GM18858 (cell line): ENCODE data around the gene KLHDC10.
"Not testable (repeated sequence)": the region's sequence is repeated elsewhere in the genome, so short reads cannot be mapped to it uniquely, and the experiment has no call there.

Source experiments
- ATAC-seq: cut with Tn5 transposase; IDR thresholded peaks from one replicate; pipeline ENCODE4 v1.9.1; 2021; ENCODE audit not compliant: unreplicated experiment

The KLHDC10 gene, protein sequence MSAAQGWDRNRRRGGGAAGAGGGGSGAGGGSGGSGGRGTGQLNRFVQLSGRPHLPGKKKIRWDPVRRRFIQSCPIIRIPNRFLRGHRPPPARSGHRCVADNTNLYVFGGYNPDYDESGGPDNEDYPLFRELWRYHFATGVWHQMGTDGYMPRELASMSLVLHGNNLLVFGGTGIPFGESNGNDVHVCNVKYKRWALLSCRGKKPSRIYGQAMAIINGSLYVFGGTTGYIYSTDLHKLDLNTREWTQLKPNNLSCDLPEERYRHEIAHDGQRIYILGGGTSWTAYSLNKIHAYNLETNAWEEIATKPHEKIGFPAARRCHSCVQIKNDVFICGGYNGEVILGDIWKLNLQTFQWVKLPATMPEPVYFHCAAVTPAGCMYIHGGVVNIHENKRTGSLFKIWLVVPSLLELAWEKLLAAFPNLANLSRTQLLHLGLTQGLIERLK

DNA sequence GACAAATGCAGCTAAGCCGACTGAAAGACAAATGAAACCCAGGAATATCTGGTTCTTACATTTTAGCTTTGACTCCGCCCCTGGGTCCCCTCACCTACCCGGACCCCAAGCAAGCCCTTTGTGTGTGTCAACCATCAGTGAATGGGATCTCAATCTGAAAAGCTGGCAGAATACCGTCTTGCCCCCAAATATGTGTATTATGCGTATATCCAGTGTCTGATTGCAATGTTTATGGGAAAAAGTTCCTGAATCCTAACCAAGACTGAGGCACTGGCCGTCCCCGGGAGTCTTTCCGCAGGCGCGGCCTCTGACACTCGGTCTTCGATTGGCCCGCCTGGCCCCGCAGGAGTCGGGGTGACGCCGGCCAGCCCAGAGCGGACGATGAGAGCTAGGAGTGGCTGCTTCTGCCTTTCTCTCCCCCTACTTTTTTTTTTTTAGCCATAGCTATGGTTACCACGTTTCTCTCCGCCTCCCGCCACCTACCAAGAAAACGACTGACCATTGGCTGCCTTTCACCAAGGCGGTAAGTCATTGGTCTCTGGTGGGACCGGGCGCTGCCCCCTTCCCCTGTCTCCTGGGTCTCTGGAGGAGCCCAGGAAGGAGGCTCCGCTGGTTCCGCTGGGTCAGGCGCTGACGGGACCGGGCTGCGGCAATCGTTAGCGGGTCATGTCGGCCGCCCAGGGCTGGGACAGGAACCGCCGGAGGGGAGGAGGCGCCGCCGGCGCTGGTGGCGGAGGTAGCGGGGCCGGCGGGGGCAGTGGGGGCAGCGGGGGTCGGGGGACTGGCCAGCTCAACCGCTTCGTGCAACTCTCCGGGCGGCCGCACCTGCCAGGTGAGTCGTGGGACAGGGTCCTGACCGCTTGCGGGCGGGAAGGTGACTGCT, at the start of gene KLHDC10:
Gene KLHDC10, plus strand, starts transcription at position 557 of the 883 bp plus-strand sequence. Its CDS starts 110 bp downstream, at position 667.
- ATAC-seq = peak; percentile 85

DNA sequence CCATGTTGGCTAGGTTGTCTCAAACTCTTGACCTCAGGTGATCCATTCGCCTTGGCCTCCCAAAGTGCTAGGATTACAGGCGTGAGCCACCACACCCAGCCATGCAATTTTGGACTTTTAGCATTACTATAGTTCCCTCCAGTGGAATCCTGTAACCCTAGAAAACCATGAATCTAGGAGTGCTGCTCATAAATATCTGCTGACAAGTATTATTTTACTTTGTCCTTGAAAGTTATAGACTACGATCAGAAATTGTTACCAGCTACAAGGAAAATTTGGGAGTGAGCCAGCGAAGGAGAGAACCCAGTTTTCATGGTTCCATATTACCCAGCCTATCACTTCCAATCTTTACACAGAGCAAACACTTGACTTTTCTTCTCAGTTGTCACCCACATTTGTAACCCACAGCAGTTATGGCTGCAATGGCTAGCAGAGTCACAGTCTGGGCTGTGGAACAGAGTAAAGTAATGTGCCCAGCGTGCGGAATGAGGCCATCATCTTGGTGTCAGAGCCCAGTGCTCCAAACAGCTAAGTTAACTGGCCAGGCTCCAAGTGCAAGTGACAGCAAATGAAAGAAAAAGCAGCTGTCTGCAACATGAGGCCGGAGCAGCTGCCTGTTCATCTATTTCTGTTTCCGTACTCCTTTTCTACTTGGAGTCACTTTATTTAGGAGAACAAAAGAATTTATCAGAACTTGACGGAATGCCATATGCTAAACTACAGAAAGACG, 49.1 kb upstream of the KLHDC10 start:
- ATAC-seq = no peak

DNA sequence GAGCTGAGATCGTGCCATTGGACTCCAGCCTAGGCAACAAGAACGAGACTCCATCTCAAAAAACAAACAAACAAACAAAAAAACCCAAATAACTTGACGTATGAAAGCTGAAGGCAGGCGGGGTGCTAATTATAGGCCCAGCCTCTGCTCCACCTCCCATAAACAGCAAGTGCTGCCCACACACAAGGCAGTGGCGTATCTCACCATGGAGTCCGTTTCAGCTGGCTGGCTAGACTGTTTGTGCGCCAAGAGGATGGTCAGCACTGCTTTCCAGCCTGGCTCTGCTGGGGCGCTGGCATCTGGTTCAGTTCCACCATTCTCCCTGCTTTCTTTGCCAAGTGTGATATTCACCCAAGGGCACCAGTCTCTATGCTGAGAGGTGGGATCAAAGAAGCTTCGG, 48.2 kb upstream of the KLHDC10 start:
- no peak for ATAC-seq

DNA sequence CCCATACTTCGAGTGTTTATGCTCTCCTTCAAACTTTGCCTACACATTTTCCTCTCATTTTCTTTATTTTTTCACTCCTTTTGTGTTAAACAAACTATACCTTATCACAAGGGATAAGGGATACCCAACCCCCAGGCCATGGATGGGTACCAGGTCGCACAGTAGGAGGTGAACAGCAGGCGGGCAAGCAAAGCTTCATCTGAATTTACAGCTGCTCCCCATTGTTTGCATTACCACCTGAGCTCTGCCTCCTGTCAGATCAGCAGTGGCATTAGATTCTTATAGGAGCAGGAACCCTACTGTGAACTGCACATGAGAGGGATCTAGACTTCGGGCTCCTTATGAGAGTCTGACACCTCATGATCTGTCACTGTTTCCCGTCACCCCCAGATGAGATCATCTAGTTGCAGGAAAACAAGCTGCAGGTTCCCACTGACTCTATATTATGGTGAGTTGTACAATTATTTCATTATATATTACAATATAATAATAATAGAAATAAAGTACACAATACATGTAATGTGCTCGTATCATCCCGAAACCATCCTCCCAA, 47.6 kb upstream of the KLHDC10 start:
- no peak for ATAC-seq

DNA sequence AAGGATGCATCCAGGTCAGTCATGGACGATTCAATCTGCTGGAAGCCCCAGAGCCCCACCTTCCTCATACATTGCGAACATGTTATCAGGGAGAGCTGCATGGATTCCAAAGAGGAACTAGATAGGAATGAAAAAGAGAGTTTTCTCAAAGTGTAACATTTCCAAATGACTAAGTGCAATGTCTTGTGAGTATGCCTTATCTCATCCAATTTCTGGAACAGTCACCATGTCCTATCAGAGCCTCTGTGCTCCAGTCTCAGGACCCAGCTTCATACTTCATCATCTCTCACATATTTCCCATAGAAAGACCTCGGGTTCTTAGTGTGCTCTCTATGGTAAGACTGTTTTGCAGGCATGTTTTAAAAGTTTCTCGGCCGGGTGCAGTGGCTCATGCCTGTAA, 45.9 kb upstream of the KLHDC10 start:
- no peak for ATAC-seq

DNA sequence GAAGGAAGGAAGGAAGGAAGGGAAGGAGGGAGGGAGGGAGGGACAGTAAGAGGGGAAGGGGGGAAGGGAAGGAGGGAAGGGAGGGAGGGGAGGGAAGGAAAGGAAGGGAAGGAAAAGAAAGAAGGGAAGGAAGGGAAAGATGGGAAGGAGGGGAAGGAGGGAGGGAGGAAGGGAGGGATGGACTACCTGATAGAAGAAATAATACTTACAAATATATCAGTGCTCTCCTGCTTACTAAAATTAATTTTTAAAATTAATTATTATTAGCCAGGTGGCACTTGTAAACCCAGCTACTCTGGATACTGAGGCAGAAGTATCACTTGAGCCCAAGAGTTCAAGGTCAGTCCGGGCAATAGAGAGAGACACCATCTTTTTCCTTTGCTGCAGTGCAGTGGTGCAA, 37.6 kb upstream of the KLHDC10 start:
- no peak for ATAC-seq

DNA sequence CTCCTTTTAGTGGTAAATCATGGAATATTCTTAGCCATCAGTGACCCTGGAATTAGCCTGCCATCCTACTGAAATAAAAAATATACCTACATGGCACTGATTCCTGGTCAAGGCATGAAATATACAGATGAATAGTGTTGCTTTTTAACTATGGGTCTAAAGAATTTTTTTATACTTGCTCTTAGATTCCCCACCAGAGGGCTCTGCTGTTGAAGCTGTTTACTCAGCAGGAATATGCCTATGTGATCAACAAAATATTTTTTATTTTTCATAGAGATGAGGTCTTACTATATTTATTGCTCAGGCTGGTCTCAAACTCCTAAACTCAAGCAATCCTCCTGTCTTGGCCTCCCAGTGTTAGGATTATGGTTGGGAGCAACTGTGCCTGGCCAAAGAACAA, 32.6 kb upstream of the KLHDC10 start:
- no peak for ATAC-seq

DNA sequence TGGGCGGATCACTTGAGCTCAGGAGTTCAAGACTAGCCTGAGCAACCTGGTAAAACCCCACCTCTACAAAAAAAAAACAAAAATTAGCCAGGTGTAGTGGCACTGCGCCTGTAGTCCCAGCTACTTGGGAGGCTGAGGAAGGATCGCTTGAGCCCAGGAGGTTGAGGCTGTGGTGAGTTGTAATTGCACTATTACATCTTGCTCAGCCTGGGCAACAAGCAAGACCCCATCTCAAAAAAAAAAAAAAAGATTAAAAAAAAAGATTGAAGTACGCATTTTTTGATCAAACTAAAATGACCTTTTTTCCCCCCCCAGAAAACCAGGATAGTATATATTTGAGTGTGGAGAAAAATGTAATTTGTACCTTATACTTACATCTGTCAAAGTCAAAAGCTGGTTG, 29.8 kb upstream of the KLHDC10 start:
- ATAC-seq = no peak

DNA sequence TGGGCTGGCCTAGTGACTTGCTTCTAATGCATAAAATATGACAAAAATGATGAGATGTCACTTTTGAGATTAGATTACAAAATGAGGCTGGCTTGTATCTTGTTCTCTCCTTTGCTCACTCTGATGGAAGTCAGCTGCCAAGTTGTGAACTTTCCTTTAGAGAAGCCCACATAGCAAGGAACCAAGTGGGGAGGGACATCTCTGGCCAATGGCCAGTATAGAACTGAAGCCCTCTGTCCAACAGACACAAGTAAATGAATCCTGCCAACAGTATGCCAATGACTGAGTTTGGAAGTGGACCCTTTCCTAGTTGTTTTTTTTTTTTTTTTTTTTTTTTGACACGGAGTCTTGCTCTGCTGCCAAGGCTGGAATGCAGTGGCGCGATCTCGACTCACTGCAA, 22.5 kb upstream of the KLHDC10 start:
- ATAC-seq = no peak

DNA sequence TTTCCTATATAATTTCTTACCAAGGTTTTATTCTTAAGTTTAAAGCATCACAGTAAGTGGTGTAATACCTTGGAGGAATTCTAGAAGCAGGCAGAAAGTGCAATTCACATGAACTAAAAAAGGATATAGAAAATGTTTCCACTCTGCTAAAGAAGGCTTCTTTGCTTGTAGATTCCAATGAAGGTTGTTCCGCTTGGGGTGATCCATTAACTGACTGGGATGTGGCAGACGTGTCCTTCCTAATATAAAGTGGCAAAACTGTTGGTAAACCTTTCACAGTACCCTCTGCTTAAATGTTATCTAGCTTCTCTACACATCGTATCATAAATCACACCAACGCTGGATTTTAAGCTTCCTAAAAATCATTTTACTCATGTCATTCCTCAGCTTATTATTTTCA, 21.4 kb upstream of the KLHDC10 start:
- ATAC-seq = no peak

DNA sequence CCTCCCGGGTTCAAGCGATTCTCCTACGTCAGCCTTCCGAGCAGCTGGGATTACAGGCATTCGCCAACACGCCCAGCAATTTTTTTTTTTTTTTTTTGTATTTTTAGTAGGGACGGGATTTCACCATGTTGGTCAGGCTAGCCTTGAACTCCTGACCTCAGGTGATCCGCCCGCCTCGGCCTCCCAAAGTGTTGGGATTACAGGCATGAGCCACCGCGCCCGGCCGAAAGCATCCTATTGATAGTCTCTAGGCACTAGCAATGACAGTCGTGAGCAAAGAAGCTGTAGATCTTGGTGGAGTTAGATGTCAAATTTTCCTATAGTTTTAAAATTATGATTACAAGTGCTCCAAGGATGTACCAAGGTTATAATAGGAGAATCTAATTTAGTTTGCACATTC, 18.1 kb upstream of the KLHDC10 start:
- not testable (repeated sequence) for ATAC-seq

DNA sequence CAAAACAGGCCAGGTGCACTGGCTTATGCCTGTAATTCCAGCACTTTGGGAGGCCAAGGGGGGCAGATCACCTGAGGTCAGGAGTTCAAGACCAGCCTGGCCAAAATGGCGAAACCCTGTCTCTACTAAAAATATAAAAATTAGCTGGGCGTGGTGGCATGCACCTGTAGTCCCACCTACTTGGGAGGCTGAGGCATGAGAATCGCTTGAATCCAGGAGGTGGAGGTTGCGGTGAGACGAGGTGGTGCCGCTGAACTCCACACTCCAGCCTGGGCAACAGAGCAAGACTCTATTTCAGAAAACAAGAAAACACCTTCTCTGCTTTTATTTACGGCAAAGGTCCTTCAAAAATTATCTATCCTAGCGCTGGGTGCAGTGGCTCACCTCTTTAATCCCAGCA, 15.1 kb upstream of the KLHDC10 start:
- not testable (repeated sequence) for ATAC-seq

DNA sequence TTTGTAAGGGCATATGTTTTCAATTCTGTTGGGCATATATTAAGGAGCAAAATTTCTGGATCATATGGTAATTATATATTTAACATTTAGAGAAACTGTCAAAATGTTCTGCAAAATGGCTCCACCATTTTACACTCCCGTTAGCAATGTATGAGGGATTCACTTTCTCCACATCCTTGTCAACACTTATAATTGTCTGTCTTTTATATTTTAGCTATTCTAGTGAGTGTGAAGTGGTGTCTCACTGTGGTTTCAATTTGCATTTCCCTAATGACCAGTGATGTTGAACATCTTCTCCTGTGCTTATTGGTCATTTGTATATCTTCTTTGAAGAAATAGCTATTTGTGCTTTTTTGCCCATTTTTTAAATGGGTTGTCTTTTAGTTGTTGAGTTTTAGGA, 8.1 kb upstream of the KLHDC10 start:
- ATAC-seq = no peak

DNA sequence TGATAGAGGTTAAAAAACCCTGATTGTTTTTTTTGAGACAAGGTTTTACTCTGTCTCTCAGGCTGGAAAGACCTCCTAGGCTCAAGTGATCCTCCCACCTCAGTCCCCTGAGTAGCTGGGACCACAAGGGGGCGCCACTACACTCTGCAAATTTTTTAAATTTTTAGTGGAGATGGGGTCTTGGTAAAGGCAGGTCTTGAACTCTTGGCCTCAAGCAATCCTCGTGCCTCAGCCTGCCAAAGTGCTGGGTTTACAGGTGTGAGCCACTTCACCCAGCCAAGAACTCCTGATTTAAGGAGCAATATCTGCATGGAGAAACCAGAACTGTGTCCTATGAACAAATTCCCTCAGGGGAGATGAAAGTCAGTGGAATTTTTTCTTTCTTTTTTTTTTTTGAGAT, 7.3 kb upstream of the KLHDC10 start:
- no peak for ATAC-seq

DNA sequence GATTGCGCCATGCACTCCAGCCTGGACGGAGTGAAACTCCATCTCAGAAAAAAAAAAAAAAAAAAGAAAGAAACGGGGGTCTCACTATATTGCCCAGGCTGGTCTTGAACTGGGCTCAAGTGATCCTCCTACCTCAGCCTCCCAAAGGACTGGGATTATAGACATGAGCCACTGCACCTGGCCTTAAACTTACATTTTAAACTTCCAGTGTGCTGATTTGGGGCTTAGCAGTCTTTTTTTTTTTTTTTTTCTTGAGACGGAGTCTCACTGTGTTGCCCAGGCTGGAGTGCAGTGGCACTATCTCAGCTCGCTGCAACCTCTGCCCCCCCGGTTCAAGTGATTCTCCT, 5.8 kb upstream of the KLHDC10 start:
- not testable (repeated sequence) for ATAC-seq

DNA sequence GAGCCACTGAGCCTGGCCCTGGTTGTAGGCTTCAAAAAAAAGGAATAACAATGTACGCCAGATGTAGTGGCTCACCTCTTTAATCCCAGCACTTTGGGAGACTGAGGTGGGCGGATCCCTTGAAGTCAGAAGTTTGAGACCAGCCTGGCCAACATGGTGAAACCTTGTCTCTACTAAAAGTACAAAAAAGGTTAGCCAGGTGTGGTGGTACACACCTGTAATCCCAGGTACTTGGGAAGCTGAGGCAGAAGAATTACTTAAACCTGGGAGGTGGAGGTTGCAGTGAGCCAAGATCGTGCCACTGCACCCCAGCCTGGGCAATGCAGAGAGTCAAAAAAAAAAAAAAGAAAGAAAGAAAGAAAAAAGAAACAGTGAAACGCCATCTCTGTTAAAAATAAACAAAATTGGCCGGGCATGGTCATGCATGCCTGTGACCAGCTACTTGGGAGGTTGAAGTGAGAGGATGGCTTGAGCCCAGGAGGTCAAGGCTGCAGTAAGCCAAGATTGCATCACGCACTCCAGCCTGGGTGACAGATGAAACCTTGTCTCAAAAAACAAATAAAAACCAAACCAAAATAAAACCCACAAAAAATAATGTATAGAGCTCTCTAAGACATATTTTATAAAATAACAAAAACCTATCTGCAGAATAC, 4.7 kb upstream of the KLHDC10 start:
- no peak for ATAC-seq

DNA sequence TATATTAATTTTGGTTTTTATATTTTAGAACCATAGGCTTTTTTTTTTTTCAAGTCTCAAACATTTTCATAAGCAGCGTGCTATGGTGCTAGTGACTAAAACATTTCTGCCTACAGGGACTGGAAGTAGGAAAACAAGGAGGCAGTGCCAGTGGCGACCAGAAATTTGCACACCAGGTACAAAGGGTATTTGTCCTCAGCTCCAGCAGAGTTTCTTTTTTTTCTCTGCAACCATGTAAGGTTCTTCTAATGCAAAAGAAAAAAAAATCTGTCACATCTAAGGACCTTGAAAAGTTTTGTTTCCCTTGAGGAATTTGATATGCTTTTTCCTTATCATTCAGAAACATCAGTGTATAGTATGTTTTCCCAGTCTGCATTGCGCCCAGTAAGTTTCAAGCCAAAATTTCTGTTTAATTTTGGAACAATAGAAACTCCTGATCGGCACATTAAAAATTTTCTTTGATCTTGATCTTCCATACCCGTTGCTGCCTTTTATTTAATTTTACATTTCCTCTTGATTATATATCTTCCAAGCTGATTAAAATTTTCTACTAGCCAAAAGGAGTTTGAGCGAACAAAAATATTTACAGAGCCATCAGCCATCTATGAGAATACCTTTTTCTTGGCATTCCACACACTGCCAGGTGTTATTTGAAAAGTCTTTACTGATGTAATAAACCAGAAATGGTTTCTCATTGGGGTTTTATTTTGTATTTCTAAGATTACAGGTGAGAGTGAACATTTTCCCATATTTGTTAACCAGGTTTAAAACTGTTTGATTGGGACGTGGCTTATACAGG, 956 bp upstream of the KLHDC10 start:
- ATAC-seq = no peak

DNA sequence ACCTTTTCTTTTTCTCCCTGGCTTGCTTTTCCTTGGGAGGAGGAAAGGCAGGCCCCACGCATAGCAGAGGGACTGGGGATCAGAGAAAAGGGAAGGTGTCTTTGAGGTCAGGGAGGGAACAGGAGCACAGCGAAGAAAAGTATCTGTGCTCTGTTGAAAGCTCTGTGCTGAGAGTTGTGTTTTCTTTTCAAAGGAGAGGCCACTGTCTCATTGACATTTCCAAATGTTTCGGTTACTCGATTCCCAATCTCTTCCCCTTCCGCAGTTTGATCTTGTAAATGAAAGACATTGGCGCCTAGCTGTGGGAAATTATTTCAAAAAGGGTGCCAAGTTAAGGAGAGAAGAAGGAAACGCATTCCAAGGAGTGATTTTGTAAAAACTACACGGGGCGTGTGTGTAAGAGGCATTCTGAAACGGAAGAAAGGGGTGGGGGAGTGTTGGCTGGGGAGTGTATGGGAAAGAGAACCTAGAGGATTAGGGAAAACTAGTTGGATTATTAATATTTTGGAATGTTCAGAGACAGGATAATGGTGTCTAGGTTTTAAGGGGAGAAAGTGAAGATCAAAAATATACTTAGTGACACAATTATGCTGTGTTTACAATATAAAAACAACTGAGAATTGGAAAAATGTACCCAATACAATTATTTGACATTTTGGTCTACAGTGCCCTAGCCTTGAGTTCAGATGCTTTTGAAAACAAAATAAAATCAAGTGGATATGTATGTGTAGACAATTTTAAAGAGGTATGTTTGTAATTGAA, 708 bp downstream of the KLHDC10 start:
- no peak for ATAC-seq
